Gastrocnemius medialis (tissue), 4 donors: Measurements from ENCODE around the gene MYH10. TPM values are rescaled to one million over a fixed set of nuclear protein-coding genes. Genes with fewer than 3 reads are reported as not detected.

Source experiments
- ATAC-seq, 2 donors: fragments of 150-250 bp; one replicate each; pipeline ENCODE4 v1.9.1; 2016
- DNase-seq, 2 donors: peaks; one replicate each; pipeline ENCODE4 v3.0.0-alpha.2; 2019
- H3K27ac ChIP-seq, 4 donors: fragments of 200-600 bp; sonication (generic); 1 replicate in 1 of 4; 2 replicates in 3 of 4; pipeline ENCODE4 v1.5.1; 2016 to 2018; ENCODE audit warnings: mild to moderate bottlenecking in 2 of 4, moderate library complexity in 1 of 4
- H3K27me3 ChIP-seq, 3 donors: fragments of 200-600 bp; sonication (generic) in 2 of 3; 1 replicate in 1 of 3; 2 replicates in 2 of 3; pipeline versions ENCODE4 v1.5.1 to v1.6.0; 2016 to 2019; ENCODE audit warnings: mild to moderate bottlenecking in 1 of 3, moderate library complexity in 1 of 3
- H3K36me3 ChIP-seq, 2 donors: fragments of 200-600 bp; sonication (generic) in 1 of 2; one replicate each; pipeline ENCODE4 v1.5.1; 2017 to 2018
- H3K4me1 ChIP-seq, 2 donors: fragments of 200-600 bp; sonication (generic) in 1 of 2; one replicate each; pipeline ENCODE4 v1.5.1; 2016 to 2017; ENCODE audit warnings: mild to moderate bottlenecking in 2 of 2
- H3K4me3 ChIP-seq, 4 donors: fragments of 200-600 bp; sonication (generic) in 3 of 4; 1 replicate in 1 of 4; 2 replicates in 3 of 4; pipeline ENCODE4 v1.5.1; 2016 to 2019; ENCODE audit warnings: mild to moderate bottlenecking in 2 of 4
- H3K9me3 ChIP-seq, 3 donors: fragments of 200-600 bp; sonication (generic) in 2 of 3; 1 replicate in 1 of 3; 2 replicates in 2 of 3; pipeline ENCODE4 v1.5.1; 2016 to 2019
- POLR2A ChIP-seq, 2 donors: fragments of 450-650 bp; IDR thresholded peaks; one replicate each; pipeline ENCODE4 v1.6.1; 2017; ENCODE audit warnings: antibody characterized with exemption in 2 of 2, mild to moderate bottlenecking in 2 of 2, moderate library complexity in 2 of 2
- in situ Hi-C, 4 donors: fragments of 200-750 bp; cut with MboI; loops; one replicate each; pipeline versions ENCODE4 v1.15.0 to v1.8.0; 2017; ENCODE audit warnings: low sequenced_read_pairs in 4 of 4
- intact Hi-C: fragments of 100-400 bp; cut with DNase I; formaldehyde crosslinking; loops from one replicate; pipeline ENCODE4 v1.15.1; 2023; ENCODE audit warnings: low total_unique reads
- total RNA-seq, 4 donors: library from RNA; depleted of rRNA; stranded (reverse); fragments of >200 nt; gene quantifications; one replicate each; pipeline versions ENCODE4 v1.1.0 to v1.2.3, GENCODE V29; 2016
- TF ChIP-seq, protein P1 (sequence below), 5 experiments: fragments of 450-650 bp in 3 of 5; fragments of 200-600 bp in 2 of 5; sonication (generic) in 2 of 5; IDR thresholded peaks in 4 of 5; conservative IDR thresholded peaks in 1 of 5; 1 replicate in 4 of 5; 2 replicates in 1 of 5; pipeline ENCODE4 v1.5.1; 2016 to 2019; ENCODE audit warnings: antibody characterized with exemption in 5 of 5, mild to moderate bottlenecking in 3 of 5, moderate library complexity in 3 of 5

Gene MYH10
- total RNA-seq, 4 donors from 2014 or later, result 2.5 to 10.6 (median 4.1) TPM

DNA sequence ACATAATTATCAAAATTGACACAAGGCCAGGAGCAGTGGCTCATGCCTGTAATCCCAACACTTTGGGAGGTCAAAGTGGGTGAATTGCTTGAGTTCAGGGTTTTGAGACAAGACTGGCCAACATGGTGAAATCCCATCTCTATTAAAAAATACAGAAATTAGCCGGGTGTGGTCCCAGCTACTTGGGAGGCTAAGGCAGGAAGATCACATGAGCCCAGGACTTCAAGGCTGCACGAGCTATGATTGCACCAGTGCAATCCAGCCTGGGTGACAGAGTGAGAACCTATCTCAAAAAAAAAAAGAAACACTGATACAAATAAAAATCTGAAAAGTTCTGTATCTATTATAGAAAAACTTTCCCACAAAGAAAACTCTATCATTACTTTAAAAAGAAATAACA is 15.5 kb downstream of the MYH10 start:
- ATAC-seq, result no peak
- intact Hi-C loops, result no loop called here
- TF ChIP-seq, protein P1, sequence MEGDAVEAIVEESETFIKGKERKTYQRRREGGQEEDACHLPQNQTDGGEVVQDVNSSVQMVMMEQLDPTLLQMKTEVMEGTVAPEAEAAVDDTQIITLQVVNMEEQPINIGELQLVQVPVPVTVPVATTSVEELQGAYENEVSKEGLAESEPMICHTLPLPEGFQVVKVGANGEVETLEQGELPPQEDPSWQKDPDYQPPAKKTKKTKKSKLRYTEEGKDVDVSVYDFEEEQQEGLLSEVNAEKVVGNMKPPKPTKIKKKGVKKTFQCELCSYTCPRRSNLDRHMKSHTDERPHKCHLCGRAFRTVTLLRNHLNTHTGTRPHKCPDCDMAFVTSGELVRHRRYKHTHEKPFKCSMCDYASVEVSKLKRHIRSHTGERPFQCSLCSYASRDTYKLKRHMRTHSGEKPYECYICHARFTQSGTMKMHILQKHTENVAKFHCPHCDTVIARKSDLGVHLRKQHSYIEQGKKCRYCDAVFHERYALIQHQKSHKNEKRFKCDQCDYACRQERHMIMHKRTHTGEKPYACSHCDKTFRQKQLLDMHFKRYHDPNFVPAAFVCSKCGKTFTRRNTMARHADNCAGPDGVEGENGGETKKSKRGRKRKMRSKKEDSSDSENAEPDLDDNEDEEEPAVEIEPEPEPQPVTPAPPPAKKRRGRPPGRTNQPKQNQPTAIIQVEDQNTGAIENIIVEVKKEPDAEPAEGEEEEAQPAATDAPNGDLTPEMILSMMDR (IDR thresholded peaks at IDR 0.05 in 4 of 5, conservative IDR thresholded peaks at IDR 0.05 in 1 of 5), result no peak

GRCh38 chr17:8611619-8612298 is 18.8 kb downstream of the MYH10 start:
- H3K27ac ChIP-seq, result peak overlapping the region; percentile 57 to 73 (median 64)
- DNase-seq (no peak), ATAC-seq (no peak)
- H3K27me3 ChIP-seq, result no peaks in the 10 kb centered on the region
- in situ Hi-C loops (no loop called here), intact Hi-C loops (no loop called here)
- H3K4me1 ChIP-seq, result peaks cover 8 to 22% of the 10 kb centered on the region in 2 donors
- H3K4me3 ChIP-seq, result peak overlapping the region; percentile 26 to 49 (median 39)
- no peaks in the 10 kb centered on the region for H3K9me3 ChIP-seq
- no peaks in the 10 kb centered on the region for H3K36me3 ChIP-seq
- no peak for TF ChIP-seq POLR2A (IDR thresholded peaks at IDR 0.05)
- TF ChIP-seq, protein P1 (IDR thresholded peaks at IDR 0.05 in 4 of 5, conservative IDR thresholded peaks at IDR 0.05 in 1 of 5), result no peak

More for the DNA sequence above, 15.5 kb downstream of the MYH10 start:
- H3K4me1 ChIP-seq, result peaks cover 0 to 11% of the 10 kb centered on the region in 2 donors
- no peaks in the 10 kb centered on the region for H3K27me3 ChIP-seq
- no peaks in the 10 kb centered on the region for H3K9me3 ChIP-seq
- in situ Hi-C loops, result no loop called here
- H3K27ac ChIP-seq, result no peak overlapping the region
- DNase-seq, result no peak
- H3K4me3 ChIP-seq, result no peak overlapping the region
- no peaks in the 10 kb centered on the region for H3K36me3 ChIP-seq

GRCh38 chr17:8611137-8611536 is 19.4 kb downstream of the MYH10 start:
- intact Hi-C loops, result no loop called here
- TF ChIP-seq POLR2A (IDR thresholded peaks at IDR 0.05), result no peak
- TF ChIP-seq, protein P1 (IDR thresholded peaks at IDR 0.05 in 4 of 5, conservative IDR thresholded peaks at IDR 0.05 in 1 of 5), result no peak
- in situ Hi-C loops, result no loop called here
- ATAC-seq (peak in 1 of 2 donors; percentile 89), DNase-seq (no peak)
- H3K4me1 ChIP-seq, result peaks cover 14 to 28% of the 10 kb centered on the region in 2 donors
- no peaks in the 10 kb centered on the region for H3K27me3 ChIP-seq
- H3K27ac ChIP-seq, result peak overlapping the region; percentile 57 to 73 (median 64)
- peak overlapping the region; percentile 26 to 49 (median 39) for H3K4me3 ChIP-seq
- no peaks in the 10 kb centered on the region for H3K36me3 ChIP-seq
- no peaks in the 10 kb centered on the region for H3K9me3 ChIP-seq

DNA sequence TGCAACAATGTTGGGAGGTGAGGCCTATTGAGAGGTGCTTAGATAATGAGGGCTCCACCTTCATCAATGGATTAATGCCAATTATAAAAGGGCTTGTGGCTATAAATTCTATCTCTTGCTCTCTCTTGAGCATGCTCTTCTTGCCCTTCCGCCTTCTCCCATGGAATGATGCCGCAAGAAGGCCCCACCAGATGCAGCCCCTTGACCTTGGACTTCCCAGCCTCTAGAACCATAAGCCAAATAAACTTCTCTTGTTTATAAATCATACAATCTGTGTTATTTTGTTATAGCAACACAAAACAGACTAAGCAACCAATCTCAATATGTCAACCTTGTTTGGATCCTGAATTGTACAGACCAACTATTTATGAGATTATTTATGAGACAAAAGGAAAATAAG is 20.0 kb downstream of the MYH10 start:
- Histone ChIP-seq H3K36me3 (no peaks in the 10 kb centered on the region), H3K4me1 (peaks cover 15 to 29% of the 10 kb centered on the region in 2 donors), H3K4me3 (no peak overlapping the region), H3K27me3 (no peaks in the 10 kb centered on the region), H3K9me3 (no peaks in the 10 kb centered on the region), H3K27ac (peak overlapping the region; percentile 57 to 73 (median 64))
- intact Hi-C loops, result no loop called here
- in situ Hi-C loops, result no loop called here
- no peak for DNase-seq
- ATAC-seq, result no peak
- TF ChIP-seq, protein P1 (IDR thresholded peaks at IDR 0.05 in 4 of 5, conservative IDR thresholded peaks at IDR 0.05 in 1 of 5), result no peak
- TF ChIP-seq POLR2A (IDR thresholded peaks at IDR 0.05), result no peak
